SKM-1 treated with dmso at 0.1 percent for 144 hours (cell line): ENCODE results near the gene OR4A16.

ENCODE experiments used
- DNase-seq: peaks from one replicate; lab custom pipeline; 2025; ENCODE audit not compliant: unreplicated experiment; lab: John Stamatoyannopoulos, UW

OR4A16 gene, protein sequence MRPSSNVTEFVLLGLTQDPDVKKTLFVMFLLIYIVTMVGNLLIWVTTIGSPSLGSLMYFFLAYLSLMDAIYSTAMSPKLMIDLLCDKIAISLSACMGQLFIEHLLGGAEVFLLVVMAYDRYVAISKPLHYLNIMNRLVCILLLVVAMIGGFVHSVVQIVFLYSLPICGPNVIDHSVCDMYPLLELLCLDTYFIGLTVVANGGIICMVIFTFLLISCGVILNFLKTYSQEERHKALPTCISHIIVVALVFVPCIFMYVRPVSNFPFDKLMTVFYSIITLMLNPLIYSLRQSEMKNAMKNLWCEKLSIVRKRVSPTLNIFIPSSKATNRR

DNA sequence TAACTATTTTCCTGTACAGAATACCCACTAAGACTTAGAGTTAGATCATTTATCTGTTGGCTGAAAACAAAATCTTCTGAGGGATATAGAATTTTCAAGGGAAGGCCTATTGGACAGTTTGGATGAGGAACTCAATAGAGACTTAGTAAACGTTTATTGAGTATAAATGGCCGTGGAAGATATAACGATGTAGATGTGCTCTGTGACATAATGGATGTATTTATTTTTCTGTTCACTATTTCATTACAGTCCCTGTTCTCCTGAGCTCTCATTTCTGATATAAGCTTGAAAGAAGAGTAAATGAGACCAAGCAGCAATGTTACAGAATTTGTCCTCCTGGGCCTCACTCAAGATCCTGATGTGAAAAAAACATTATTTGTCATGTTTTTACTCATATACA lies at the start of gene OR4A16:
Gene OR4A16 (plus strand): TSS at position 301 of the 400 bp plus-strand sequence. CDS start 0 bp downstream, at position 301.
- no peak for DNase-seq

DNA sequence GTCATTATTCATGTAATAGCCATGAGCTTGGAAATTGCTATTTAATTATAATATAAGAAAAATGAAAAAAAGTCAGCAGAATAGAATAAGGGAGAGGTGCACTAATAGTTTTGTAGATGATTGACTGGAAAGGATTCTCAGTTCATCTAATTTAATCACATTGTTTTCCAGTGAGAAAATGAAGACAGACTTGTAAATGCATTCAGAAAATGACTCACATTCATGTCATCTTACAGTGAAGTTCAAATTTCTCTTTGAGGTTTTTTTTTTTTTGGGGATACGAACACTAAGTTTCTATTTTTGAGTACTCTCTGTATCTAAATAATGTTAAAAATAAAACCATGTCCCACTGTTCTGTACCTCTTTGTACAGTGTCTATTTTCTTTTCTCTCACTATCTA lies 18.5 kb upstream of the OR4A16 start:
- DNase-seq: no peak

DNA sequence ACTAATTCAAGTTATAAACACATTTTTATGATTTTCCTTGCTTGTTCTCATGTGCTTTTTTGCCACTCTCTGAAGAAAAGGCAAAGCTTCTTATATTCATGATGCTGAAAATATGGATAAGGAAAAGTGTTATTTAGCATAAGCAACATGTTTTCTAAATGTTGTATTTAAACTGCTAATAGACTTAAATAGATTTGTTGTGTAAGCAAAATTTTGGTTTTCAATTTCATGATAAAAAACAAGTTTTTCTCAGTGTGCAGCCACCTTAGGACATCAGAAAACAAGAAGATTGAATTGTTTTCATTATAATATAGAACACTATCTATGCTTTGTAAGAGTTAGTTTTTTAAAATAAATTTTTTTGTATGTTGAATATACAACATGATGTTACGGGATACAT lies 2.3 kb downstream of the OR4A16 start:
- DNase-seq: no peak

DNA sequence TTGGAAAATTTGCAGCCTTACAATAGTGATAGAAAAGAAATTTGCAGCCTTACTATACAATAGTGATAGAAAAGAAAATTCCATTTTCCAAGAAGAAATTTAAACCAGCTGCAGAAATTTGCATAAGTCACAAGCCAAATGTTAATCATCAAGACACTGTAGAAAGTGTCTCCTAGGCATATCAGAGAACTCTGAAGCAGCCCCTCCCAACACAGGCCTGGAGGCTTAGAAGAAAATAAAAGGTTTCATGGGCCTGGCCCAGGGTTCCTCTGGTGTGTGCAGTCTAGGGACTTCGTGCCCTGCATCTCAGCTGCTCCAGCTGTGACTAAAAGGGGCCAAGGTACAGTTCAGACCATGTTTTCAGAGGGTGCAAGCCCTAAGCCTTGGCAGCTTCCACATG lies 6.0 kb downstream of the OR4A16 start:
- DNase-seq: no peak

DNA sequence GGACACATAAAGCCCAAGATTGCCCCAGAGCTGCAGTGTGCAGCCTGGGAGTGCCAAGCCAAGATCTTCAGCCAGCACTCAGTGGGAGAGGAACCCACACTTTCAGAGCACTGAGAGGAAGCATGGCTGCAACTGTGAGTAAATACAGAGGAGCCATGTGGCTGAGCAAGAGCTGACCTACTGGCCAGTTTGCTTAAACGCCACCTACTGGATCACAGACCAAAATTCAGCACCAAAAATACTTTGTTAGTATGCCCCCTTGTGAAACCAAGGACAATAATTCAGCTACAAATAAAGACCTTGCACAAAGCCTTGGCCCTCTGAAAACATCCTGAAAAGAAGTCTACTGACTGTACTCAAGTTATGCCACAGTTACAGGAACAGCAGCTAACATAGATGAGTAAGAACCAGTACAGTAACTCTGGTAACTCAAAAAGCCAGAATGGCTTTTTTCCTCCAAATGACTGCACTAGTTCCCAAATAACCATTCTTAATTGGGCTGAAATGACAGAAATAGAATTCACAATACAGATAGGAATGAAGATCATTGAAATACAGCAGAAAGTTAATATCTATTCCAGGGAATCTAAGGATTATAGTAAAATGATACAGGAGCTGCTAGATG lies 14.7 kb downstream of the OR4A16 start:
- peak; percentile 31 for DNase-seq

DNA sequence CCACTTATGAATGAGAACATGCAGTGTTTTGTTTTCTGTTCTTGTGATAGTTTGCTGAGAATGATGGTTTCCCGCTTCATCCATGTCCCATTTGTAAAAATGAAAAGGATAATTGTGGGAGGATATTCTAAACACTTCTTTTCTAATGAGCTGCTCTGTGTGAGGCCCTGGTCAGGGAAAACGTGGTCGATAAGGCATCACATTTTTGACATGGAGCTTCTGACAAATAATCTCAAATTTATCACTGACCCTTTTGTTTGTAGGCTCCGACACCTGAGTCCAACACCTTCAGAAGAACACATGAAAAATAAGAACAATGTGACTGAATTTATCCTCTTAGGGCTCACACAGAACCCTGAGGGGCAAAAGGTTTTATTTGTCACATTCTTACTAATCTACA lies 24.7 kb downstream of the OR4A16 start, which contains the start of gene OR4A15:
Gene OR4A15 (plus strand): TSS at position 301 of the 400 bp plus-strand sequence. CDS start 0 bp downstream, at position 301.
- no peak for DNase-seq
